Activated CD4-positive, CD25-positive, alpha-beta regulatory T cell treated with anti-CD3 and anti-CD28 coated beads, Interleukin-2, amount 50 U/mL, for 72 hours (primary cell): Measurements from ENCODE around the gene SREK1IP1.
"Not testable (repeated sequence)": the region's sequence is repeated elsewhere in the genome, so short reads cannot be mapped to it uniquely, and the experiment has no call there.

Source experiments
- DNase-seq: peaks from one replicate; pipeline ENCODE4 v3.0.0; 2021

SREK1IP1 gene

DNA sequence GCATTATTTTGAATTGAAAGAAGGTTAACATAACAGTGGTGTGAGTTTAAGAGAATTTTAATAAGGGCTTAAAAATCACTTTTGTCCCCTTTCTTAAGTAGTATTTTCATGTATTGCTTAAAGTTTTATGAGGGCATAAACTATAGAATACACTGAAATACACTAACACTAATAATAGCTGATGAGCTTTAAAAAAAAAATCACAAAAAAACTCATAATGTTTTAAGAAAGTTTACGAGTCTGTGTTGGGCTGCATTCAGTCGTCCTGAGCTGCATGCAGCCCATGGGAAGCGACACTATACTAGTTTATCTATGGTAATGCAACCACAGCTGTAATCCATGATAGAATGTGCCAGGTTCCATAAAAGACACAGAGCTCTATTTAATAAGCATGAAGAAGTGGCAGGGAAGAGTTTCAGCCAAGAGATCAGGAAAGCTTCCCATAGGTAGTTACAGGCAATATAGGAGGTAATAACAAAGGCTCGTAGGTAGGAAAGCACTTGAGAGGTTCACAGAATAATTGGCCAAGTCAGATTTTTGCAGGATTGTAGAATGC lies 4.5 kb downstream of the SREK1IP1 start:
- no peak for DNase-seq

DNA sequence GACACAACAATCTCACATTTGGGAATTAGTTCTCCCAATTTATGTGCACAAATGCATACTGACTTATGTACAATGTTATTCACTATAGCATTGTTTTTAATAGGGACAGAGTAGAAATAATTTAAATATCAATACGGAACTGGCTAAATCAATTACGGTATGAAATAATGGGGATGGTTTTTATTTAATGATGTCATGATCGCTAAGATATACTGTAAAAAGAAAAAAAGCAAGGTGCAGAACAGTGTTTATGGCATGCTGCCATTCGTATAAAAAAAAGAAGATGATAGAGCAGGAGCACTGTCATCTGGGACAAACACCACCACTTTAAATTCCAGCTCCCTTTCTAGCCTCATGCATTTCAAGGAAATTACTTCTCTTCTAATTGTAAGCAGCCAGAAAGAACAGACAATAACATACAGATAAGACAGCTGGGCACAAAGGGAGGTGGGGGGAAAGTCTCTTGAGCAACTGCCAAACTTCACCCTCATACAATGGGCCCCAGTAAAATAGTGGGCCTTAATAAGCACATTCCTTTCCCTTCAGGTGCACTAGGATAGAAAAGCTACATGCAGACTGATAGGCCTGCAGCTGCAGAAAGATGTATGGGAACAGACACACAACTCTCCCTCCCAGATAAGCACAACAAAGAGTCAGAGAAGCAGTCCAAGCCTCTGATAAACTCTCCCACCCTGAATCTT lies 8.4 kb downstream of the SREK1IP1 start:
- no peak for DNase-seq

DNA sequence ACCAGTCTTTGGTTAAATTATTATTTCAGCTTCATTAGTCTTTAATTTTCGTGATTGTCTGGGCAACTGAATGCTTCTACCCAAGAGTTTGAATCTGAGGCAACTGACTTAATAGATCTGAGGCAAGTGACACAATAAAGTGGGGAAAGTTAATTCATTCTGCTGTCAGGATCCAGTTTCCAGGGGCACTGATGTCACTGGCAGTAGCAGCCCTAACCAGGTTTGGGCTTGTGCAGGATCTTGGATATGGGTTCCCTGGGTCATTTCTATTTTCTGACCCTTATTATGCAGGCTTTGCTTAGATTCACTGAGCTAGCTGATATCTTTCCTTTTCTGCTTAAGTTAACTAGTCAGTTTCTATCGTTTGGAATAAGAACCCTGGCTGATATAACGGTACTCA lies 9.6 kb downstream of the SREK1IP1 start:
- no peak for DNase-seq

DNA sequence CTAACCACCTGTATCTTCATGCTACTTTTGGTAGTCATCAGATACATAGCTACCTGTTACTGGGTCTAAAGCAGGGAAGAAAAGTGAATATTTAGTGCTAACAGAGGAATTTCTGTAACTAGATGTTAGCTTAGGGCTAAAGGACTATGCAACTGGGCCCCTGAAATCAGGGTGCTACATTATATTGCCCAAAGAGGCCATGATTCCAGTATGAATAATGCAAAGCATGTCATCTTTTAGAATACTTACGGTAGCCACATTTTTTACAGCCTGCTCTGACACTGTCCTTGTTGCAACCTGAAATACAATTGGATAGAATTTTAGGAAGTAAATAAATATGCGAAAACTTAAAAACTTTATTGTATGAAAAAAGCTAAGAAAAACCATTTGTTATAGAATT lies 14.4 kb downstream of the SREK1IP1 start:
- no peak for DNase-seq

DNA sequence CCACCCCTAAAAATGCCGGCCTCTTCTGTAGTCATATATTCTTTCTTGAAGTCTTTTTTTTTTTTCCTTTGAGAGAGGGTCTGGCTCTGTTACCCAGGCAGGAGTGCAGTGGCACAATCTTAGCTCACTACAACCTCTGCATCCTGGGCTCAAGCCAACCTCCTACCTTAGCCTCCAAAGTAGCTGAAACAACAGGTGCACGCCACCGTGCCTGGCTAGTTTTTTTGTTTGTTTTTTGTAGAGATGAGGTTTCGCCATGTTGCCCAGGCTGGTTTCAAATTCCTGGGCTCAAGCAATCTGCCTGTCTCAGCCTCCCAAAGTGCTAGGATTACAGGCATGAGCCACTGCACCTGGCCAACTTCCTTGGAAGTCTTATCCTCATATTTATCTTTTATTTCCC lies 19.1 kb downstream of the SREK1IP1 start:
- no peak for DNase-seq

DNA sequence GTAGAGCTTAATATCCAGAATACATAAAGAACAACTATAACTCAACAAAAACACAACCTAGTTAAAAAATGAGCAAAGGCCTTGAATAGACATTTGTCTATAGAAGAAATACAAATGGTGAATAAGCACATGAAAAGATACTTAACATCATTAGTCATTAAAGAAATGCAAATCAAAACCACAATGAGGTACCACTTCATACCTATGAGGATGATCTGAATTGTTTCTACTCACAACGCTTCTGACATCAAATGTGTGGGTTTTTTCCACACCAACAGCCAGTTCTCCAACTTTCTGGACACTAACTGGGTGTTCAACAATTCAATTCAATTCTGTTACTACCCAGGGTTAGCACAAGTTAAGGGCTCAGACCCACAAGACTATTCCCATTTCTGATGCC lies 22.0 kb downstream of the SREK1IP1 start:
- no peak for DNase-seq

DNA sequence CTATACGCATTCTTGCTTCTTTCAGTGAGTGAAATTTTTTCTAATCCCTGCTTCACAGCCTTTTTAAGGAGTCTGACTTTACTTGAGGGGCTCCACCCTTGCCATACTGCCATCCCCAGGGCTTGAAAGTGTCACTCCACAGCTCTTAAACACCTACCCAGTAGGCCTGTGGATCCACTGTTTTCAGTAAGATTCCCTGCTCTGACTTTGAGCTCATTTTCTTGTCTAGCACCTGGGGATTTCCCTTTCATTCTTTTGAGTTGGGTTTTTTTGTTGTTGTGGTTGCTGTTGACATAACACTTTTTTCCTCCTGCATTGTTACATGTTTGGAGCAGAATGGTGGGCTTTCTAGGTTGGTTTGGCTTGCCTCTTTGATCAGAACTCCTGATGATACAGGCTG lies 23.6 kb downstream of the SREK1IP1 start:
- no peak for DNase-seq

DNA sequence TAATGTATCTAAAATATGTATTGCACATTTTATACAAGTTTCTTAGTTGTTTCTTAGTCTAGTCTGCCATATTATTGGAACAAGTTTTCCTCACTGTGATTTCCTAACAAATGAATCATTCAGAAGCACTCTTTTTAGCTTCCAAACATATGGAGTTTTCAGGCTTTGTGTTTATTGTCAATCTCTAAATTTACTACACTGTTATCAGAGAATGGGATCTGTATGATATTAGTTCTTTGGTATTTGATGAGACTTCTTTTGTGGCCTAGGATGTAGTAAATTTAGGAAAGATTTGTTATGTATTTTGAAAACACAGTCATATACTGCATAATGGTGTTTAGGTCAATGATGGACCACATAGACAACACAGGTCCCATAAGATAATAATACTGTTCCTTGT lies 25.7 kb downstream of the SREK1IP1 start:
- DNase-seq, result no peak

DNA sequence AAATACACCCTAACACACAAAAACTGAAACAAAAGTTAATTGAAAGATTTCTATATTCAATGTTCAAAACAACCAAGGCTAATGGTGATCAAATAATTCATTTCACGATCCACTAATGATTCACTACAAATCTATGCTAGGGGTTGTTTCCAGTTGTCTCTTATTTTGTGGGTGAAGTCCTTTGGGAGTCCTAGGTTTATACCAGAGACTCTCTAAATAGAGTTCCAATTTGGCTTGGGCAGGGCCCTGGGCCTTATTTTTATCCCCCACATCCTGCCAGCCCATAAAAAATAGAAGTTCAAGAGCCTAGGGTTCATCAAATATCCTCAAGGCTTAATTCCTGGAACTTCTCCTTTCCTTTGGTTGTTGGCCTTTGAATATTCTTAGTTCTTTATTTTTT lies 26.1 kb downstream of the SREK1IP1 start:
- no peak for DNase-seq

DNA sequence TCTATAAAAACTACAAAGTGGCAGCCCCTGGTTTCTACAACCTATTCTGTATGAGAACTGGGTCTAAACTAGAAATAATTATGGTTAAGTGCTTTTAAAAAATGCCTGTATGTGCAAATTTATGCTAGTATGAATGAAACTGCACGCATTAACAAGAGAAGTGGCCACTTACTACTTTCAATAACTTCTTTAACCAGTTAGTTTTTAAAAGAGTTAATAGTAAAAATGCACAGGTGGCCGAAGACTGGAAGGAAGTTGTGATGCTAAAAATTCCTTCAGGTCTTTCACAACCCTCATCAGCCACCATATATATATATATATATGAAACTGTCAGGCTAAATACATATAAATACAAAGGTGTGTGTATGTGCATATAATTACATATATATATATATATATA lies 41.3 kb downstream of the SREK1IP1 start:
- no peak for DNase-seq

DNA sequence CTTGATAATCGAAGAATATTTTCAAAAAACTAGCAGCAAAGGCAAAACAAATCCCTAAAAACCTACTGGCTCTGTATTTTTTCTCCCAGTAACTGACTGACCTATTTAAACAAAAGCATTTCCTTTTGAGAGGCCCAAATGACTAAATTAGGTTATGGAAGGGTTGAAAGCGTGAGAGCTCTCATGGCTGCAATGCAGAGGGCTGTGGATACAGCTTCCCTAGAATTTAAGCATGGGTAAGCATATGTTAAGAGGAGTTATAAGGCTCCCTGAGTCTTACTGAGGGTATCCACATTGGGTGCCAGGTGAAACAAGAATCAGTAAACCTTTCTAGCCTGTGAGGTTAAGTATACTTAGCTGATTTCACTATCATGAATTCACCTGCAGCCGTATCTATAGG lies 45.9 kb downstream of the SREK1IP1 start:
- DNase-seq, result no peak

DNA sequence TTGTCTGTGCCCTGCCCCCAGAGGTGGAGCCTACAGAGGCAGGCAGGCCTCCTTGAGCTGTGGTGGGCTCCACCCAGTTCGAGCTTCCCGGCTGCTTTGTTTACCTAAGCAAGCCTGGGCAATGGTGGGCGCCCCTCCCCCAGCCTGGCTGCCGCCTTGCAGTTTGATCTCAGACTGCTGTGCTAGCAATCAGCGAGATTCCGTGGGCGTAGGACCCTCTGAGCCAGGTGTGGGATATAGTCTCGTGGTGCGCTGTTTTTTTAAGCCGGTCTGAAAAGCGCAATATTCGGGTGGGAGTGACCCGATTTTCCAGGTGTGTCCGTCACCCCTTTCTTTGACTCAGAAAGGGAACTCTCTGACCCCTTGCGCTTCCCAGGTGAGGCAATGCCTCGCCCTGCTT lies 54.0 kb downstream of the SREK1IP1 start:
- DNase-seq, result not testable (repeated sequence)

DNA sequence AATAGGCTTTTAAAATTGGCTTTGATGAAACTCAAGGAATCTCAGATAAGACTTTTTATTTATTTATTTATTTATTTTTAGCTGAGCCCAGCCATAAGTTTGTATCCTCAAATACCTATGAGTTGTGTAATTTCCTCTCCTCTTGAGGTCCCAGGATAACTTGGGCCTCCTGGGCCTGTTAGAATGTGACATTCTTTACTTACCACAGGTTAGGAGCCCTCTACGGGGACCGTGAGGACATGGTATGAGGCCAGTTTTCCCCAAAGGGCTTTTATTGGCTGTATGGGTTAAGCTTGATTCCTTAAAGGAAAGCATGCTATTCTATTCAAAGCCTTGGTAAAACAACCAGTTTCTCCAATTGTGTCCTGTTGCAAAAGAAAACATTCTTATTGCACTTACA lies 61.3 kb downstream of the SREK1IP1 start:
- no peak for DNase-seq

DNA sequence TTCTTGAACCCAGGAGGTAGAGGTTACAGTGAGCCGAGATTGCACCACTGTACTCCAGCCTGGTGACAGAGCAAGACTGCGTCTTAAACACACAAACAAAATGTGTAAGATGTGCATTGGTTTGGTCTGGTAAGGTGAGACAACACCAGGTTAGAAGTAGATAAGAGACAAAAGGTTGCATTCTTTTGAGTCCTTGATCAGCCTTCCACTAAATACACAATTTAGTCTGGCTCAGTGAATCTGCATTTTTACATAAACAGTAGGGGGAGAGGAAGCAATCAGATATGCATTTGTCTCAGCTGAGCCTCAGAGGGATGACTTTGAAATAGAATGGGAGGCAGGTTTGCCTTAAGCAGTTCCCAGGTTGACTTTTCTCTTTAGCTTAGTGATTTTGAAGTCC lies 62.4 kb downstream of the SREK1IP1 start:
- DNase-seq, result not testable (repeated sequence)

DNA sequence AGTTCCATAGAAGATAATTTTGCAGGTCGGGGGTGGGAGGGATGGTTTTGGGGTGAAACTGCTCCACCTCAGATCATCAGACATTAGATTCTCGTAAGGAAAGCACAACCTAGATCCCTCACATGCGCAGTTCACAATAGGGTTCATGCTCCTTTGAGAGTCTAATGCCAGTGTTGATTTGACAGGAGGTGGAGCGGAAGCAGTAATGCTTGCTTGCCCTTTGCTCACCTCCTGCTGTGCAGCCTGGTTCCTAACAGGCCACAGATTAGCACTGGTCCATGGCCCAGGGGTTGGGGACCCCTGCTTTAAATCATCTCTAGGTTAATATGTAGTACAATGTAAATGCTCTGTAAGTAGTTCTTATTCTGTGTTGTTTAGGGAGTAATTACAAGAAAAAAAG lies 67.7 kb downstream of the SREK1IP1 start:
- no peak for DNase-seq

DNA sequence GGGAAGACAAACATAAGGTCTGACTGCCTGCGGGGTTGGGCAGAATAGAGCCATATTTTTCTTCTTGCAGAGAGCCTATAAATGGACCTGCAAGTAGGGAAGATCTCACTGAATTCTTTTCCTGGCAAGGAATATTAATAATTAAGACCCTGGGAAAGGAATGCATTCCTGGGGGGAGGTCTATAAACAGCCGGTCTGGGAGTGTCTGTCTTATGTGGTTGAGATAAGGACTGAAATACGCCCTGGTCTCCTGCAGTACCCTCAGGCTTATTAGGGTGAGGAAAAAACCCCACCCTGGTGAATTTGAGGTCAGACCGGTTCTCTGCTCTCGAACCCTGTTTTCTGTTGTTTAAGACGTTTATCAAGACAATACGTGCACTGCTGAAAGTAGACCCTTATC lies 72.1 kb downstream of the SREK1IP1 start:
- DNase-seq, result not testable (repeated sequence)

DNA sequence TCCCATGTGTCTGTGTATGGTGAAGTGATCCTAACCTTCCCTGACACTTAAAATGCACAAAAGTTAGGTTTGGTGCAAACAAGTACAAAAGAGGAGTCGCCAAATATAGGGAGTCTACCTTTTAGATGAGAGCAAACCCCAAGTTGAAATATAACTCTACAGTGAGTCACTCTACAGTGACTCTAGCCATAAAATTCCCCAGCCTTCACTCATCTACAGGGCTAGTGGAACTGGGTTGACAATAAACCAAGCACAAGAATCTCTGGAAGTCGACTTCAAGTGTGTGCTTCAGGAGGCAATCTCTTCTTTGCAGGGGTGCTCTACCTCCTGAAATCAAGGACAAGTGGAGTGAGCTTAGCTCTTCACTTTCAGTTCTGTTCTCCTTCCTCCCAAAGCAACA lies 74.9 kb downstream of the SREK1IP1 start:
- no peak for DNase-seq

DNA sequence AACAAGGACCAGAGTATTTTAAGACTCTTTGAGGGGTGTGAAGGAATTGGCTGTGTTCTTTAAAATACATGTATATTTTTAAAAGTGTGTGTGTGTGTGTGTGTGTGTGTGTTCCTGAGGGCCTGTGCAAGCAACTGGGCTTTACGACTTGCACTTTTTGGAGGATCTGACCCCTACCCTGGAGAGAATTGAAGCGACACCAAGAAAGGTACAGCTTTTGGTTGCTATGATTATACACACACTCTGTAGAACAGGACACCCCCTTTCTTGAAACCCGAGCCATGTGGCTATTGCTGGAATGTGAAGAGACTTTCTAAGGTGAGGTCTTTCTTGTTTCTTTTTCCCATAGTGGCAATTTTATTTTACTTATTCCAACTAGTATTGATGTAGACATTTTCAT lies 77.2 kb downstream of the SREK1IP1 start:
- DNase-seq, result no peak

DNA sequence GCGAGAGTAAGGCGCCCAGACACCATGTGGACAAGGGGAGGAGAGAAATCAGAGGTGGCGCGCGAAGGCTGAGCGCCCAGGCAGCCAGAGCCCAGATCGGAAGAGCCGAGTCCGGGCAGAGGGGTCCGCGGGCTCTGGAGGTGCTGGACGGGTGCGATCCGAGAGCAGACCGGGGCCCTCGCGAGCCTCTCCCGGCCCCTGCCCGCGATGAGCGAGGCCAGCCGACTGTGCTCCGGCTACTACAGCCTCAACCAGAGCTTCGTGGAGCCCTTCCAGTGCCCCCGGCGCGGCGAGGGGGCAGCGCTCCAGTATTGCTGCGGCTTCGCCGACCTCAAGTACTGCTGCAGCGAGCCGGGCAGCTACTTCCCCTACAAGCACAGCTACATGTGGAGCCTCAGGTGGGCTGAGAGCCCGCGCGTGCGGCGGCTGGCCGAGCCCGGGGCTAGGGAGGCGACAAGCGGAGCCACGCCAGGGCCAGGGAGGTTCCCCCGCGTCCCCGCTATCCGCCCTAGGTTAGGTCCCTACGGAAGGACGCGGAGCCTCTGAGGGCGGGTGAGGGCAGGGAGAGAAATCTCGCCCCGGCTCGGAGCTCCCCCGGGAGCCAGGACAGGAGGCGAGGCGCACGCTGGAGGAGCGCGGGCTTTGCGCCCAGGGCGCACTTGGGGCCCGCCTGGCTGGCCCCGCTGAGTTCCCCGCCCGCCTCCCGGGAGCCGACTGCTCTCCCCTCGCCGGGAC lies 77.9 kb downstream of the SREK1IP1 start, which contains the start of gene SHISAL2B:
Gene SHISAL2B, plus strand, starts transcription at position 87 of the 735 bp plus-strand sequence. Its CDS starts 121 bp downstream, at position 208.
- DNase-seq, result no peak

DNA sequence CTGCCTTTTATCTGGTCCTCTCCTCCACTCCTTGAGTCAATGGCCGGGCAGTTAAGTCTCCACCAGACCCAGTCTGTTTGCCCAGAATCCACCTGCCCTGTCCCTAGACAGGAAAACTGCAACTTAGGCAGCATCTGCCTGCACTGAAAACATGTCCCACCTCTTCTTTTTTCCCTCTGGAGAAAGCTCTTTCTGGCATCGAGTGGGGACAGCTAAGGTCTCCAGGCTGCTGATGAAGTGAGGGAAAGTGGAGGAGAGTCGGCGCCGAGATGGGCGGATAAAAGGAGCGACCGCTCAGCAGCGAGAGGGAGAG lies 78.4 kb downstream of the SREK1IP1 start:
- no peak for DNase-seq

DNA sequence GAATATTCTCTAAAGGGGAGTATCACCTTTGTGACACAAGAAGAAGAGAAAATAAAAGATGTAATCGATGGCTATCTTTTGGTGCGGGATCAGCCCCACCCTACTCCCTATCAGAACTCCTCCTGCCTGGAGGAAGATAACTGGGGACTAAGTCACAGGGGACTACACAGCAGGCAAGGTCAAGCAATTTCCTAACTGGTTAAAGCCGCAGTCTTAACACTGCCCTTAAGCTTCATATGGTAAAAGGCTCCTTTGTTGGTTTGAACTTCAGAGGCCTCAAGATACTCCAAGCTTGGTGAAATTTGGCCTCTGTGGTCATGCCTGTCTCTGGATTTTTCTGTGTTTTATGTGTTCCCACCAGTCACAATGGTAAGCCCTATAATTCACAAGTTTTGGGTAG lies 79.5 kb downstream of the SREK1IP1 start:
- DNase-seq, result no peak

DNA sequence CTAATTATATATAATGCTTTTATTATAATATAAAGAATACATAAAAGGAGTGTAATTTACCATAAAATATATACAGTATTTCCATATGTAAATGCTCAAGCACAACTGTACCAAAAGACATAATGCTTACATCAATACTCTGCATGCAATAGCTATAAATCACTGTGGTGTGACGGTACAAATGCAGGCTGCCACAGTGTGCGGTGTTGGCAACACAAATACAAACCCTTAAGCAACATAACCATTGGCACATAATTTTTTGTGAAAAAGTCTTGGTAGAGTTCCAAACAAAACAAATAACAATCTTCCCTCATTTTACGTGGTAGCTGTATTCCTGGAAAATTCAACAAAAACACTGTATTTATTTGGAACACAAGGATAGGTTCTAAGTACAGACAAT lies 80.1 kb downstream of the SREK1IP1 start:
- DNase-seq, result no peak

DNA sequence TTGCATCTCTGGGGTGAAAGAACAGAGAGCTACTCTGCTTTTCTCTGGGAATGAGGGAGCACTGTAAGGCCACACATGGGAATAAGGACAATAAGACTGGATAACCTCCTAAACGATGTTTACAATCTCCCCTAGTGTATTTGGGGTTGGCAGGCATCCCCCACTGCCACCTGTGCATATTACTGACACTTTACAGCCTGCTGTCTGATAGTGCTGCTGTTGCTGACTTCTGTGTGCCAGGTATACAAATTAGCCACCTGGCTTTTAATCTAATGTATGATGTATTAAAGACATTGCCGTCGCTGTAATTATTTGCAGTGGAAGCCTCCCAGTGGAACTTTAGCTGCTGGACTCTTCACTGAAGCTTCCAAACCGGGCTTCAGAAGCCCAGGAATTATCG lies 82.6 kb downstream of the SREK1IP1 start:
- DNase-seq, result no peak

DNA sequence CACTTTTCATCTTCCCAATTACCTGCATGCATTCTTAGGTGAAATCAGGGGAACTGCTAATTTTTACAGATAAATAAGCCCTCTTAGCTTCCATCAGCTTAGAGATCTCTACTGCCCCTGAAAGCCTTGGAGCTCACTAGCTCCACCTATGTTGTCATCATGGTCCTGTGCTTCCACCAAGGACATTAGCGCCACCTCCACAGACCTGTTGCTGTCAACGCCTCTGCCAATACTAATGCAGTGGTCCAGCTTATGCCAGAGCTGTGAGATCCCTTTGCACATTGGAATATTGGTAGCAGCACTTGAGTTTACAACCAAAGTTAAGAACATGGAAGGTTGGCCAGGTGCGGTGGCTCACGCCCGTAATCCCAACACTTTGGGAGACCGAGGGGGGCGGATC lies 85.9 kb downstream of the SREK1IP1 start:
- DNase-seq, result no peak

DNA sequence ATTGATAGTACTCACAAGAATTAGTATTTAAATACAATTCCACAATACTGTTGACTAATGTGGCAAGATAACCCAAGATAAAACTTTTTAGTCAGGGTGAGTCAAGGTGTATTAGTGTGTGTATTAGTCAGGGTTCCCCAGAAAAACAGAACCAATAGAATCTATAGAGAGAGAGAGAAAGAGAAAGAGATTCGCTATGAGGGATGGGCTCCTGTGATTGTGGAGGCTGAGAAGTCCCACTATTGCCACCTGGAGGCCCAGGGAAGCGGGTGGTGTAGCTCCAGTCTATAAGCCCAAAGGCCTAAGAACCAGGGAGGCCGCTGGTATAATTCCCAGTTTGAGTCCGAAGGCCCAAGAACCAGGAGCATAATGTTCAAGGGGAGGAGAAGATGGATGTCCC lies 88.2 kb downstream of the SREK1IP1 start:
- DNase-seq, result no peak
